SK-N-SH treated with all-trans-retinoic acid at 6 μM for 48 hours (cell line): Measurements from ENCODE around the gene PDZD4.

ENCODE experiments used
- ARNTL ChIP-seq: fragments of 450-650 bp; formaldehyde crosslinking; IDR thresholded peaks from 2 replicates; pipeline ENCODE4 v1.5.0; 2020; ENCODE audit warnings: low read depth, mild to moderate bottlenecking, moderate library complexity, borderline replicate concordance
- CREB5 ChIP-seq: fragments of 250-450 bp; sonication (Bioruptor Pico); IDR thresholded peaks from 2 replicates; pipeline ENCODE4 v1.5.1; 2020; ENCODE audit warnings: low read depth, mild to moderate bottlenecking, moderate library complexity
- CSDC2 ChIP-seq: fragments of 250-450 bp; sonication (Bioruptor Pico); IDR thresholded peaks from 2 replicates; pipeline ENCODE4 v1.5.0; 2020; ENCODE audit warnings: mild to moderate bottlenecking, moderate library complexity
- ESRRG ChIP-seq: fragments of 250-450 bp; sonication (Bioruptor Pico); IDR thresholded peaks from 2 replicates; pipeline ENCODE4 v1.6.1; 2021; ENCODE audit warnings: mild to moderate bottlenecking
- GLIS3 ChIP-seq: fragments of 250-450 bp; sonication (Bioruptor Pico); IDR thresholded peaks from 2 replicates; pipeline ENCODE4 v1.5.0; 2020; ENCODE audit warnings: mild to moderate bottlenecking, moderate library complexity
- ISL1 ChIP-seq: fragments of 250-450 bp; sonication (Bioruptor Pico); IDR thresholded peaks from 2 replicates; pipeline ENCODE4 v2.1.2; 2022; ENCODE audit warnings: mild to moderate bottlenecking, moderate library complexity
- OSR1 ChIP-seq: fragments of 250-450 bp; sonication (Bioruptor Pico); IDR thresholded peaks from 2 replicates; pipeline ENCODE4 v1.8.0; 2022; ENCODE audit warnings: moderate library complexity, mild to moderate bottlenecking, inconsistent platforms
- PATZ1 ChIP-seq: fragments of 250-450 bp; sonication (Bioruptor Pico); IDR thresholded peaks from 2 replicates; pipeline ENCODE4 v1.8.0; 2020; ENCODE audit warnings: mild to moderate bottlenecking, moderate library complexity, borderline replicate concordance
- POU6F1 ChIP-seq: fragments of 250-450 bp; sonication (Bioruptor Pico); IDR thresholded peaks from 2 replicates; pipeline ENCODE4 v1.8.0; 2021; ENCODE audit warnings: low read depth, mild to moderate bottlenecking, moderate library complexity, borderline replicate concordance
- PPARA ChIP-seq: fragments of 250-450 bp; sonication (Bioruptor Pico); IDR thresholded peaks from 2 replicates; pipeline ENCODE4 v1.5.0; 2020; ENCODE audit warnings: mild to moderate bottlenecking, borderline replicate concordance
- SNAI2 ChIP-seq: fragments of 250-450 bp; sonication (Bioruptor Pico); IDR thresholded peaks from 2 replicates; pipeline ENCODE4 v1.5.0; 2020; ENCODE audit warnings: mild to moderate bottlenecking, moderate library complexity
- TSHZ2 ChIP-seq: fragments of 250-450 bp; sonication (Bioruptor Pico); IDR thresholded peaks from 2 replicates; pipeline ENCODE4 v1.5.0; 2020; ENCODE audit warnings: mild to moderate bottlenecking, moderate library complexity
- ZFP30 ChIP-seq: fragments of 450-650 bp; formaldehyde crosslinking; IDR thresholded peaks from 2 replicates; pipeline ENCODE4 v1.5.0; 2022; ENCODE audit warnings: mild to moderate bottlenecking, moderate library complexity
- ZNF8 ChIP-seq: fragments of 450-650 bp; formaldehyde crosslinking; IDR thresholded peaks from 2 replicates; pipeline ENCODE4 v1.5.0; 2020; ENCODE audit warnings: mild to moderate bottlenecking, moderate library complexity

GRCh38 chrX:153868576-153869472 lies 38.5 kb upstream of the PDZD4 start:
- no peak for TF ChIP-seq PATZ1 (CRISPR knock-in tag)
- TF ChIP-seq ISL1 (CRISPR knock-in tag), result no peak
- no peak for TF ChIP-seq ARNTL (CRISPR knock-in tag)
- no peak for TF ChIP-seq CSDC2
- no peak for TF ChIP-seq ZFP30 (CRISPR knock-in tag)
- TF ChIP-seq TSHZ2 (CRISPR knock-in tag), result no peak
- no peak for TF ChIP-seq GLIS3 (CRISPR knock-in tag)
- no peak for TF ChIP-seq ZNF8 (CRISPR knock-in tag)
- TF ChIP-seq OSR1 (CRISPR knock-in tag), result no peak
- no peak for TF ChIP-seq CREB5 (CRISPR knock-in tag)
- TF ChIP-seq ESRRG, result no peak
- no peak for TF ChIP-seq POU6F1
- no peak for TF ChIP-seq SNAI2
- TF ChIP-seq PPARA, result no peak
